Measurements from ENCODE around the gene GALNS.

DNA sequence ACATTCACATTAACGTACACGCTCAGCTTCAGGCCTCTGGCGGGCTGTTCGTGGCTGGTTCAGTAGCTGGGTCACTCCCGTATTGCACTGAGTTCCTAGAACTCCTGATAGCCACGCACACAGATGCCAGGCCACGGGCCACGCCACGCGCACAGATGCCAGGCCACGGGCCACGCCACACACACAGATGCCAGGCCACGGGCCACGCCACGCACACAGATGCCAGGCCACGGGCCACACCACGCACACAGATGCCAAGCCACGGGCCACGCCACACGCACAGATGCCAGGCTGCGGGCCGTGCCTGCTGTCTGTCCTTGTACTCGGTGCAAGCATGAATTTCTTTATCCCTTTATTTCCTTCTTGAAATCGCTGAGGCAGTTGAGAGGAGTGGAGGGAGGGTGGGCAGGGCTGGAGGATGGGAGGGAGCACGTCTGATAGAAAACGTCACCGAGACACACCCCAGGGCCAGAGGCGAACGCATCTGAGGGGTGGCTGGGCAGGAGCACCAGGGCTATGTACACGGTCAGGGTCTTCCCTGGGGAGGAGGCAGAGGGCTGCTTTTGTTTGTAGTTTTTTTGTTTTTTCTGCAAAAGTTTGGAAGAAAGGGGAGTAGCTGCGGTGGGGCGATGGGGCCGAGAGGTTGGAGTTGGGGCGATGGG is 18.3 kb upstream of the GALNS start:
- TF ChIP-seq, protein P1, sequence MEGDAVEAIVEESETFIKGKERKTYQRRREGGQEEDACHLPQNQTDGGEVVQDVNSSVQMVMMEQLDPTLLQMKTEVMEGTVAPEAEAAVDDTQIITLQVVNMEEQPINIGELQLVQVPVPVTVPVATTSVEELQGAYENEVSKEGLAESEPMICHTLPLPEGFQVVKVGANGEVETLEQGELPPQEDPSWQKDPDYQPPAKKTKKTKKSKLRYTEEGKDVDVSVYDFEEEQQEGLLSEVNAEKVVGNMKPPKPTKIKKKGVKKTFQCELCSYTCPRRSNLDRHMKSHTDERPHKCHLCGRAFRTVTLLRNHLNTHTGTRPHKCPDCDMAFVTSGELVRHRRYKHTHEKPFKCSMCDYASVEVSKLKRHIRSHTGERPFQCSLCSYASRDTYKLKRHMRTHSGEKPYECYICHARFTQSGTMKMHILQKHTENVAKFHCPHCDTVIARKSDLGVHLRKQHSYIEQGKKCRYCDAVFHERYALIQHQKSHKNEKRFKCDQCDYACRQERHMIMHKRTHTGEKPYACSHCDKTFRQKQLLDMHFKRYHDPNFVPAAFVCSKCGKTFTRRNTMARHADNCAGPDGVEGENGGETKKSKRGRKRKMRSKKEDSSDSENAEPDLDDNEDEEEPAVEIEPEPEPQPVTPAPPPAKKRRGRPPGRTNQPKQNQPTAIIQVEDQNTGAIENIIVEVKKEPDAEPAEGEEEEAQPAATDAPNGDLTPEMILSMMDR (conservative IDR thresholded peaks at IDR 0.05 in 1 of 2, IDR thresholded peaks at IDR 0.05 in 1 of 2; ENCODE audit: low read depth in 1 of 2, low read length in 2 of 2), result no peak
- no peak for TF ChIP-seq EZH2 (IDR thresholded peaks at IDR 0.05; ENCODE audit: low read length, missing control alignments)
